ENCODE measurements around the gene CENPVL3.
A peak's percentile ranks its signal among the peaks of the same experiment; 100 is the strongest.
"Not testable (repeated sequence)": the region's sequence is repeated elsewhere in the genome, so short reads cannot be mapped to it uniquely, and the experiment has no call there.

Gene CENPVL3

DNA sequence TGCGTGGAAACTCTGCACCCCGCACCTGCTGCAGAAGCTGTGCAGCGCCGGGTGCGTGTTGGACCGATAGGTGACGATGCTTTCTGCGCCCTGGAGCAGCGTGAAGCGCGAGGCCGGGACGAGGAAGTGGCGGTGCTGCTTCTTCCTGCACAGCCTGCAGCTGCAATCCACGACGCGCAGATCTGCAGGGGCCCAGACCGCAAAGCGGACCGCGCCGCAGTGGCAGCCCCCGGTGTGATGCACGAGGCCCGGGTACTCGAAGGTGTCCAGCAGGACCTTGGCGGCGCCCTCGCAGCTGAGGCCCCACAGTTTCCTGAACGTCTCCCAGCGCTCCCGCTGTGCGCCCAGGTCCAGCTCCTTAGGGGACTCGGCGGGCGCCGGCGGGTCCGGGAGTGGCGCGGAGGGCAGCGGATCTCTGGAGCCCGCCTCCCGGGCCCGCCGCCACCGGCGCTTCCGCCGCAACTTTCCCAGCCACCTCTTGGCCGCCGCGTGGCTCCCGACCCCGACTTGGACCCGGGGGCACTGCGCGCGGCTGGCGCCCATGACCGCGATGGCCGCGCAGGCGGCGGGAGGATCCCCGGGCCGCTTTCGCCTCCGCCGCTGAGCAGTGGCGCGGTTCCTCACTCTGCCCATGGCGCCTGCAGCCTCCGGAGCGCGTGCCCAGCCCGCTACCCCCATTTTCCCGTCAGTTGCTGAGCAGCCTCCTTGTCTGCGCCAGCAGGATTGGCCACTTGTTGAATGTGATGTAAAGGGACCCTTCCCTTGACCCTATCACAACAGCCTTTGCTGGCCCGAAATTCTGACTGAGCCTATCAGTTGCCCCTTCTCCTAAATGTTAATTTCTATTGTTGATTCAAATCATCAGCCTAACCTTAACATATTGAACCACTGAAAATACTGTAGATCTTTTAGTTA is at the start of gene CENPVL3:
Gene CENPVL3 (minus strand): TSS at position 672 of the 915 bp plus-strand sequence. CDS start 39 bp downstream, at position 633.
- peak; percentile 48 for DNase-seq (ENCODE audit: low spot score)

DNA sequence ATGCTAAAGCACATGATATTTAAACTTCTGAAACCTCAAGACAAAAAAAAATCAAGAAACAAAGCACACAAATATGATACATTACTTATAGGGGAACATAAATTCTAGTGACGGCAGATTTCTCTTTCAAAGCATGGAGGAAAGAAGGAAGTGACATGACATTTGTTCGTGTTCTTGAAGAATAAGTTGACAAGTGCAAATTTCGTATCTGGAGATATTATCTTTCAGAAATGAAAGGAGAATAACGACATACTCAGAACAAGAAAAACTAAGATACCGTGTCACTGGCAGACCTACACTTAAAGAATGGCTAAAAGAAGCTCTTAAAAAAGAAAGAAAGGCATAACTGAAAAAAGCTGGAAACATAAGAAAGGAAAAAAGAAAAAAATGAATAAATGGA is 47.3 kb upstream of the CENPVL3 start:
- DNase-seq (ENCODE audit: low spot score), result no peak

DNA sequence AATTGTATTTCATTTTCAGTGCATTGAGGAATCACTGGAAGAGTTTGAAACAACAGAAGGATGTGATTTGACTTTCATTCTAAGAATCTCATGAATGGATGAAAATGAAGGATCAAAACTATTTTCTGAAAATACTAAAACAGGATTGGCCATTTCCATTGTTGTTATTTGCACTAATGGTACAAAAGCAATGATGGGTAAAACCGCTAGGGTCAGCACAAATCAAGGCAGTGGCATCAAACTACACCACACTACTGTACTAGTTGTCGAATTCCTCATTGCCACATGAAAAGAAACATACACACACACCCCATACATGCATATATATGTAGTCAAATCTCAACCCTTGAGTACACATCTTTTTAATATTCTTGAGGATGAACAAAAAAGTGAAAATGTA is 24.7 kb upstream of the CENPVL3 start:
- no peak for DNase-seq (ENCODE audit: low spot score)

DNA sequence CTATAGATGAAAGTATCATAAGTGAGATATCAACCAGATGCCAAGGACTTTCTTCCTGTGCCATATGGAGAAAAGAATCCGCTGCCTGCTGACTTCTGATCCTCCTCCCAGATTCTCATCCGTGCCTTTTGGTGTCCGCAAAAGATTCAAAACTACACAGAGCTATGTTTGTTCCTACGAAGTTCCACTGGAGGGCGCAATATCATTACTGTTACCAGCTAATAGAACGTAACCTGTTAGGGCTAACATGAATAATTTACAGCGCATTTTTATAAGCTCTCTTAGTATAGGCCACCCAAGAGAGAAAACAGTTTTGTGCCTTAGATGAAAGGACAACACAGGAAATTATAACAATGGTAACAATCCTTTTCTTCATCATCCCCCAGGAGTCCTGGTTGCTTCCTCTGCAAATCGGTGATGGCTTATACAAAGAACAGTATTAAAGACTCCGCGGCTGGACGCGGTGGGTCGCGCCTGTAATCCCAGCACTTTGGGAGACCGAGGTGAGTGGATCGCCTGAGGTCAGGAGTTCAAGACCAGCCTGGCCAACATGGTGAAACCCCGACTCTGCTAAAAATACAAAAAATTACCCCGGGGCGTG is 22.8 kb upstream of the CENPVL3 start:
- peak; percentile 43 for DNase-seq (ENCODE audit: low spot score)

GRCh38 chrX:51636511-51636910 is 17.8 kb upstream of the CENPVL3 start:
- not testable (repeated sequence) for DNase-seq (ENCODE audit: low spot score)

DNA sequence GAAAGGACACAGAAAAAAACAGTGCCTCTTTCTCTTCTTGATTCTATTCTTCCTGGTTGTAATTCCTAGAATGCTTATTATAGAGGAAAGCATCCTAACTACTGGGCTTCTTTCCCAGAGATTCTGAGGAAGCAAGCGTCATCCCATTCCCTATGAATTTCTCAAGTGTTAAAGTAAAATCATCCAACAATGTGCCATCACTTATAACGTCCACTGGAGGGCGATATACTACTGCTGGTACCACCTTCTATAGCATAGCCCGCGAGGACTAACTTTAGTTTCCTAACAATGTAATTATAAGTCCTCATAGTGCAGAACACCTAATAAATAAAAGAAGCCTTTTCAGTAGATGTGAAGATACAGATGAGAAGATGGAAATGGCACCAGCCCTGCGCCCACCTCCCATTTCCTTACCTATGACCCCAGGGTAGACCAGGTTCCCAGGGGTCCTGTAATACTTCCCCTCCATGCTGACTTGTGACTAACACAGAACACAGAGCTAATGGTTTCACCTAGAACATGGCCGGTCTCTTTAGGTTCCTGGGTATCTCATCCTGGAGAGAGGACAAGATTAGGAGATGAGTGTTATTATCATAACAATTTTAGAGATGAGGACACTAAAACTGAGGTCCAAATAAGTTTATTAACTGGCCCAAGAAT is 4.2 kb downstream of the CENPVL3 start:
- peak; percentile 27 for DNase-seq (ENCODE audit: low spot score)

DNA sequence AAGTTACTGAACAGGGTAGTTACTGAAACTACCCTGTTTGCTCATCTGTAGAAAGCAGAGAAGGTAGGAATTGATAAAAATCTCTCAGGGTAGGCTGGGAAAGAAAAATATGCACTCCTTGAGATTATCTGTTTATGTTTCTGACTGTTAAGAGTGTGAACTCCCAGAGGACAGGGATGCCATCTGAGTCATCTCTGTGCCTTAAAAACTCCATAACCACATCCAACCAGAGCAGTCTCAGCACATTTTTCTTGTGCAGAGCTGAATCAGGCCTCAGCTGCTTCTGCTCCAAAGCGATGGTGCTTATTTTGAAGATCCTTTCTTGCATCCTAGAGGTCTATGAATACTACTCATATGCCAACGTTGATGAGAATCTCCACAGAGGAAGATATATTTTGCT is 9.9 kb downstream of the CENPVL3 start:
- DNase-seq (ENCODE audit: low spot score), result no peak

DNA sequence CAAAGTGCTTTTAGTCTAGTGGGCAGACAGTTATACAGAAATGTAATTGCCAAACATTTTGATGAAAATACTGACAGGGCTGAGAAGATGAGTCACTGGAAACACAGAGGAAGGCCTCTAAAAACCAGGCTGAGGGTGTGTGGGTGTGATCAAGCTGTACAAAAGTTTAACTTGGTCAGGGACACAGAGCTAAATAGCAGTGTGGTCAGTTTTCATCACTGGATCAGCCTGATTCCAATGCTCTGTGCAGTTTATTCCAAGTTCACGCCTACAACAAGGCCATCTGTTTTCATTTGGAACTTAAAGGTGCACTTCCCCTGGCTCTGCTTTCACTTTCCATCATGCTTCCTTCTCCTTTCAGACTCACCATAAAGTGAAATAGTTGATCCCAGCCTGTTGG is 10.6 kb downstream of the CENPVL3 start:
- no peak for DNase-seq (ENCODE audit: low spot score)

DNA sequence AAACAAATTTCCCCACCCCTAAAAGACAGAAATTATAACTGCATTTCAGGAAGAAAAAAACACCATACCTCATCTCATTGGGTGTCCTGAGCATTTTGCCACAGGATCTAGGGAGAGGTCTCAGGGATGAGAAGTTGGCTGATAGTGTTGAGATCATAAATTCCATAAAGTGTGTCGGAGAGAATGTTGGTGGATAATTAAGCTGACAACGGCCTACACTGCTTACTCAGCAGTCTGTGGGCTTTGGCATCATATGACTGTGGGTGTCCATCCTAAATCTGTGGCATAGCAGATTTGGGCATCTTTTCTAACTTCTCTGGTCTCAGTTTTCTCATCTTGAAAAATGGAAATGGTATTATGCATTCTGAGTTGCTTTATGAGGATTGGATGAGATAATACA is 12.3 kb downstream of the CENPVL3 start:
- DNase-seq (ENCODE audit: low spot score), result no peak

- DNase-seq (ENCODE audit: low spot score), result no peak
Observed at GRCh38 chrX:51598899-51599298, 19.8 kb downstream of the CENPVL3 start.

DNA sequence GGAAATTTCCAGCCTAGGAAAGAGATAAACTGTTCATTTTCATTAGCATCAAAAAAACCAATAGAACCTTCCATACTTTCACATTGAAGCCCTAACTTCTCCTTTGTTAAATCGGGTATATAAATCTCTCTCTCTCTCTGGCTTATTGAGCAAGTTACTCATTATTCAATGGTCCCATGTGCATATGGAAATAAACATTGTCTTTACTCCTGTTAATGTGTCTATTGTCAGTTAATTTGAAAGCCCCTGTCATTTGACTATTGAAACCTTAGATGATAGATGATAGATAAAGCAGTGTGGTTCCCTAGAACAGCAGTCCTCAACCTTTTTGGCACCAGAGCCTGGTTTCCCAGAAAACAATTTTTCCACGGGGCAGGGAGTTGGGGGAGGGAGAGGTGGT is 46.8 kb downstream of the CENPVL3 start:
- DNase-seq (ENCODE audit: low spot score), result no peak

DNA sequence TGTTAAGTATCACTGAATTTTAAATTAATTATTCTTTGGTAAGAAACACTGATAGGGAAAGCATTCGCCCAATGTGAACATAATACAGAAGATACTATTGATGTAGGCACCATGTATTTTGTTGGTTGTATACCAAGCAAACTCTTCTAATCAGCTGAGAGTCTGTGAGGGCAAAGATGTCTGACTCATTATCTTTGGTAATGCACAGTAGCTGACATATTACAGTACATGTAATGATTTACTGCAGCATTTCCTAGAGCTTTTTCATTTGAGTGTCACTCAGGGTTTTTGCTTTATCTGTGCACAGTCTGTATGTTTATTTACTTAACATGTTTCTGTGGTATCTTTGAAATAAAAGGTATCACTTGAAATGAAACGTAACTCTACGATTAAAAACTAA is 49.2 kb downstream of the CENPVL3 start:
- no peak for DNase-seq (ENCODE audit: low spot score)

GRCh38 chrX:51568586-51568985 is 50.1 kb downstream of the CENPVL3 start:
- no peak for DNase-seq (ENCODE audit: low spot score)

Data from iPS-NIHi11 (cell line).